ENCODE results near the gene JUND. TPM values are rescaled to one million over a fixed set of nuclear protein-coding genes. Genes with fewer than 3 reads are reported as not detected.
A peak's percentile ranks its signal among the peaks of the same experiment; 100 is the strongest.

JUND gene
- total and polyA plus RNA-seq, 10 donors, result 47.5 to 232 (median 146) TPM

GRCh38 chr19:18290302-18291018 is 9.0 kb upstream of the JUND start:
- Histone ChIP-seq H3K4me3 (peak overlapping the region in 3 of 8 donors; percentile 57 to 78 (median 65)), H3K27ac (peak overlapping the region; percentile 95 to 100 (median 98)), H3K4me1 (peaks cover 31 to 78% (median 52%) of the 10 kb centered on the region in 6 donors), H3K27me3 (replicated peaks in 1 of 7) (no peaks in the 10 kb centered on the region), H3K36me3 (no peaks in the 10 kb centered on the region), H3K9me3 (no peaks in the 10 kb centered on the region)
- peak; percentile 58 to 63 (median 59) for TF ChIP-seq POLR2AphosphoS5 (IDR thresholded peaks at IDR 0.05)
- no peak for TF ChIP-seq POLR2A (IDR thresholded peaks at IDR 0.05)
- intact Hi-C loops (cut with DNase I; ENCODE audit: low total_unique reads), result no loop called here
- WGBS, 5 donors, result 23 to 31% (median 24%) methylated on average over 12 to 14 of the region's 14 CpGs
- peak; percentile 90 for DNase-seq

GRCh38 chr19:18289471-18290301 is 8.3 kb upstream of the JUND start:
- H3K4me1 ChIP-seq, result peaks cover 31 to 85% (median 58%) of the 10 kb centered on the region in 6 donors
- no peak for TF ChIP-seq POLR2AphosphoS5 (IDR thresholded peaks at IDR 0.05)
- TF ChIP-seq POLR2A (IDR thresholded peaks at IDR 0.05), result no peak
- TF ChIP-seq CTCF (IDR thresholded peaks at IDR 0.05 in 8 of 11, conservative IDR thresholded peaks at IDR 0.05 in 3 of 11), result no peak
- 52 to 58% (median 54%) methylated on average over 12 of the region's 12 CpGs for WGBS, 5 donors

GRCh38 chr19:18287836-18288772 is 6.7 kb upstream of the JUND start:
- no peaks in the 10 kb centered on the region for H3K36me3 ChIP-seq
- whole genome bisulfite sequencing, 5 donors, result 72 to 84% (median 83%) methylated on average over 16 to 26 of the region's 26 CpGs
- no peak overlapping the region for H3K4me3 ChIP-seq
- H3K4me1 ChIP-seq, result peaks cover 28 to 82% (median 55%) of the 10 kb centered on the region in 6 donors
- intact Hi-C loops (cut with DNase I; ENCODE audit: low total_unique reads), result no loop called here
- no peaks in the 10 kb centered on the region for H3K9me3 ChIP-seq
- H3K27me3 ChIP-seq (replicated peaks in 1 of 7), result no peaks in the 10 kb centered on the region
- peak overlapping the region in 3 of 8 donors; percentile 28 to 41 (median 36) for H3K27ac ChIP-seq
- DNase-seq, result no peak
- no peak for TF ChIP-seq CTCF (IDR thresholded peaks at IDR 0.05 in 8 of 11, conservative IDR thresholded peaks at IDR 0.05 in 3 of 11)
- TF ChIP-seq POLR2AphosphoS5 (IDR thresholded peaks at IDR 0.05), result no peak
- no peak for TF ChIP-seq POLR2A (IDR thresholded peaks at IDR 0.05)

More at GRCh38 chr19:18289471-18290301, 8.3 kb upstream of the JUND start:
- H3K9me3 ChIP-seq, result no peaks in the 10 kb centered on the region
- no peaks in the 10 kb centered on the region for H3K36me3 ChIP-seq
- DNase-seq, result no peak
- intact Hi-C loops (cut with DNase I; ENCODE audit: low total_unique reads), result no loop called here
- peak overlapping the region in 1 of 8 donors; percentile 78 for H3K4me3 ChIP-seq
- peak overlapping the region; percentile 95 to 100 (median 98) for H3K27ac ChIP-seq
- no peaks in the 10 kb centered on the region for H3K27me3 ChIP-seq (replicated peaks in 1 of 7)

- TF ChIP-seq POLR2A (IDR thresholded peaks at IDR 0.05) (no peak), CTCF (IDR thresholded peaks at IDR 0.05 in 8 of 11, conservative IDR thresholded peaks at IDR 0.05 in 3 of 11) (no peak), POLR2AphosphoS5 (IDR thresholded peaks at IDR 0.05) (no peak)
- DNase-seq, result no peak
- peaks cover 34 to 82% (median 57%) of the 10 kb centered on the region in 6 donors for H3K4me1 ChIP-seq
- no peaks in the 10 kb centered on the region for H3K9me3 ChIP-seq
- H3K36me3 ChIP-seq, result no peaks in the 10 kb centered on the region
- H3K4me3 ChIP-seq, result no peak overlapping the region
- intact Hi-C loops (cut with DNase I; ENCODE audit: low total_unique reads), result no loop called here
- peak overlapping the region in 4 of 8 donors; percentile 26 to 76 (median 33) for H3K27ac ChIP-seq
- 82 to 92% (median 90%) methylated on average over 9 to 21 of the region's 21 CpGs for WGBS, 5 donors
- no peaks in the 10 kb centered on the region for H3K27me3 ChIP-seq (replicated peaks in 1 of 7)
Observed at GRCh38 chr19:18286973-18287635, 5.7 kb upstream of the JUND start.
